ENCODE results near the gene LRRC28.

The LRRC28 gene

GRCh38 chr15:99250001-99250400 lies 1.3 kb upstream of the LRRC28 start:
- Histone ChIP-seq H3K4me1 (peaks cover 2% of the 10 kb centered on the region), H2AFZ (peak overlapping the region; percentile 31), H3K9ac (no peak overlapping the region), H3K9me3 (ENCODE audit: control insufficient read depth, low read length) (no peaks in the 10 kb centered on the region), H3K27ac (no peak overlapping the region), H3K36me3 (ENCODE audit: control insufficient read depth, insufficient read depth, low read length) (no peaks in the 10 kb centered on the region), H3K4me3 (ENCODE audit: low read depth, low read length) (peak overlapping the region; percentile 84), H3K4me2 (ENCODE audit: low read length) (peak overlapping the region; percentile 69), H3K79me2 (peaks cover 6% of the 10 kb centered on the region), H3K27me3 (ENCODE audit: control insufficient read depth, insufficient read depth, low read length) (no peaks in the 10 kb centered on the region)
- no peak for TF ChIP-seq CTCF (IDR thresholded peaks at IDR 0.05)

- Histone ChIP-seq H3K9me3 (ENCODE audit: control insufficient read depth, low read length) (no peaks in the 10 kb centered on the region), H3K27me3 (ENCODE audit: control insufficient read depth, insufficient read depth, low read length) (no peaks in the 10 kb centered on the region), H3K4me1 (peaks cover 2% of the 10 kb centered on the region), H3K36me3 (ENCODE audit: control insufficient read depth, insufficient read depth, low read length) (no peaks in the 10 kb centered on the region), H2AFZ (peak overlapping the region; percentile 63), H3K4me2 (ENCODE audit: low read length) (peak overlapping the region; percentile 69), H3K9ac (no peak overlapping the region), H3K4me3 (ENCODE audit: low read depth, low read length) (peak overlapping the region; percentile 84), H3K79me2 (peaks cover 6% of the 10 kb centered on the region), H3K27ac (peak overlapping the region; percentile 90)
- no peak for TF ChIP-seq CTCF (IDR thresholded peaks at IDR 0.05)
These were observed 806 bp upstream of the LRRC28 start for GRCh38 chr15:99250494-99250856.

DNA sequence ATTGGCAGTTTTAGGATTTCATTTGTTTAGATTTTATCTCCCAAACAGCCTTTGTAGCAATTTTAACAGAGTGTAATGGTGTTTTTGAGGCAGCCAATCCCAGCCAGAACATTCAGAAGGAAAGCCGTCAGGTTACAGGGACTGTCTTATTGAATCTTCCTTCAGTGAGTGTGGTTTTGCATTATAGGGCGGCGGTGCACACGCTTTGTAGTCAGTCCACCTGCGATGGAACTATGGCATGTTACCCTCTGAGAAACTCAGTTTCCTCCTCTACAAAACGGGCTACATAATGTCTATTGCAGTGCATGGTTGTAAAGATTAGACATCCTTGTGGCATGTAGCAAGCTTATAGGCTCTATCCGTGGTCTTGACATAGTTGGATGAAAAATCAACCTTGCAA lies 1.0 kb downstream of the LRRC28 start:
- Histone ChIP-seq H3K9ac (no peak overlapping the region), H3K79me2 (peaks cover 6% of the 10 kb centered on the region), H3K4me3 (ENCODE audit: low read depth, low read length) (peak overlapping the region; percentile 88), H3K36me3 (ENCODE audit: control insufficient read depth, insufficient read depth, low read length) (no peaks in the 10 kb centered on the region), H3K4me1 (peaks cover 2% of the 10 kb centered on the region), H3K27ac (no peak overlapping the region), H3K4me2 (ENCODE audit: low read length) (peak overlapping the region; percentile 91), H2AFZ (peak overlapping the region; percentile 77), H3K9me3 (ENCODE audit: control insufficient read depth, low read length) (no peaks in the 10 kb centered on the region), H3K27me3 (ENCODE audit: control insufficient read depth, insufficient read depth, low read length) (no peaks in the 10 kb centered on the region)
- no peak for TF ChIP-seq CTCF (IDR thresholded peaks at IDR 0.05)

- H3K4me2 ChIP-seq (ENCODE audit: low read length): no peak overlapping the region
- TF ChIP-seq CTCF (IDR thresholded peaks at IDR 0.05): no peak
- no peaks in the 10 kb centered on the region for H3K9me3 ChIP-seq (ENCODE audit: control insufficient read depth, low read length)
These were observed 2.3 kb downstream of the LRRC28 start for GRCh38 chr15:99253381-99254090.

More at GRCh38 chr15:99253381-99254090, 2.3 kb downstream of the LRRC28 start:
- Histone ChIP-seq H3K4me1 (peaks cover 2% of the 10 kb centered on the region), H2AFZ (no peak overlapping the region), H3K27me3 (ENCODE audit: control insufficient read depth, insufficient read depth, low read length) (no peaks in the 10 kb centered on the region), H3K36me3 (ENCODE audit: control insufficient read depth, insufficient read depth, low read length) (no peaks in the 10 kb centered on the region), H3K79me2 (peaks cover 6% of the 10 kb centered on the region), H3K4me3 (ENCODE audit: low read depth, low read length) (no peak overlapping the region), H3K9ac (no peak overlapping the region), H3K27ac (no peak overlapping the region)

Data from parathyroid adenoma (tissue), 2 donors.